Spinal cord (tissue), 10 donors: ENCODE results near the gene STK32B. TPM values are rescaled to one million over a fixed set of nuclear protein-coding genes. Genes with fewer than 3 reads are reported as not detected.

Experiments used
- DNase-seq, 6 donors: peaks; one replicate each; pipeline versions ENCODE4 v3.0.0 to v3.0.0-alpha.2; 2013 to 2015; ENCODE audit warnings: low spot score in 6 of 6, low read depth in 4 of 6
- H3K27ac ChIP-seq: one replicate; pipeline ENCODE4 v1.5.1; 2013; ENCODE audit warnings: low read depth, low read length, control low read depth
- H3K27me3 ChIP-seq: one replicate; pipeline ENCODE4 v1.6.1; 2013; ENCODE audit warnings: low read length; ENCODE audit not compliant: control insufficient read depth, insufficient read depth
- H3K36me3 ChIP-seq: one replicate; pipeline ENCODE4 v1.6.1; 2013; ENCODE audit warnings: low read length; ENCODE audit not compliant: control insufficient read depth, insufficient read depth
- H3K4me1 ChIP-seq: one replicate; pipeline ENCODE4 v1.6.1; 2013; ENCODE audit warnings: low read length; ENCODE audit not compliant: control insufficient read depth, insufficient read depth
- H3K4me3 ChIP-seq: one replicate; pipeline ENCODE4 v1.5.1; 2013; ENCODE audit warnings: low read depth, low read length, control low read depth
- H3K9me3 ChIP-seq: one replicate; pipeline ENCODE4 v1.6.1; 2013; ENCODE audit warnings: low read length; ENCODE audit not compliant: control insufficient read depth, insufficient read depth
- WGBS: methylation state at CpG from one replicate; pipeline ENCODE4 v1.1.5; 2013; ENCODE audit warnings: missing lambda C conversion rate; ENCODE audit not compliant: insufficient coverage; 5-methylcytosine and 5-hydroxymethylcytosine counted together
- polyA plus RNA-seq, 2 donors: library from polyadenylated mRNA; unstranded; fragments of 120-200 nt; gene quantifications; one replicate each; pipeline ENCODE4 v1.2.1, GENCODE V29; 2013; ENCODE audit not compliant: insufficient read length in 2 of 2
- total RNA-seq, 2 donors: library from RNA; depleted of rRNA in 1 of 2; stranded (reverse); fragments of 120-200 nt in 1 of 2; fragments of >200 nt in 1 of 2; gene quantifications; one replicate each; pipeline versions ENCODE4 v1.2.3 to v1.2.4, GENCODE V29; 2013 to 2014
- donor health status: healthy.

The STK32B gene
- total and polyA plus RNA-seq, 4 donors = 7.0 to 25.6 (median 19.0) TPM

DNA sequence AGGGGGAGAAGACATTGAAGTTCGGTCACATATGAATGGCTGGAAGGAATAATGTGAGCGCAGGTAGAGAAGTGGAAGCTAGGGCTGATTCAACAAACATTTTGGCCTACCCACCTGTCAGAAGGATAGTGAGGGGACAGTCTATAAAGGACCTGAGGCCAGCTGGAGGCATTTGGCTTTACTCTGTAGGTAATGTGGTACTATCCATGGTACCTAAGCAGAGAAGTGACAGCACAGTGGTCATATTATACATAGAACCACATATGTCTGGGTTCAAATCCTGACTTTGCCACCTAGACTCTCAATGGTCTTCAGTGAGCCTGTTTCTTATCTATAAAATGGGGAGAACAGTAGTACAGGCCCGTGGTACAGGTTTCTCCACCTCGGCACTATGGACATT lies 400.0 kb downstream of the STK32B start:
- Histone ChIP-seq H3K4me1 (no peaks in the 10 kb centered on the region), H3K4me3 (no peak overlapping the region), H3K27ac (no peak overlapping the region), H3K36me3 (no peaks in the 10 kb centered on the region), H3K9me3 (no peaks in the 10 kb centered on the region), H3K27me3 (no peaks in the 10 kb centered on the region)
- 80% methylated on average over 3 of the region's 4 CpGs for WGBS
- DNase-seq = no peak

DNA sequence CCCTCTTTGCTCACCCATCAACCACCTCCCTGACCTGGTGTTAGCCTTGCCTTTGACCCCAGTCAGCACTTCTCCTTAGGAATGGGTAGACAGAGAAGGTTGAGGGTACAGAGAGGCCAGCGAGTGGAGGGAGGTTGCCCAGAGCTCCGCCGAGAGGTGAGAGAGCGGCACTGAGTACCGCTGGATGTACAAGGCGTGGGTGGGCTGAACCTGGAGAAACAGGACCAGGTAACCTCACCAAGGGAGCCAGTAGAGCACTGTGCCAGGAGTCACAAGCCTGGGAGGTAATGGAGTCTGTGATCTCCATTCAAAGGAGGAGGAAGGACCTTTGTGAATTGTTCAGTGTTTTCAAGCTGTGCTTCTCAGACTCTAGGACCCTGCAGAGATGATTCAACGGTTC lies 400.9 kb downstream of the STK32B start:
- Histone ChIP-seq H3K4me1 (no peaks in the 10 kb centered on the region), H3K9me3 (no peaks in the 10 kb centered on the region), H3K4me3 (no peak overlapping the region), H3K36me3 (peaks cover 3% of the 10 kb centered on the region), H3K27ac (no peak overlapping the region), H3K27me3 (no peaks in the 10 kb centered on the region)
- 96% methylated on average over 6 of the region's 7 CpGs for WGBS
- DNase-seq = no peak

DNA sequence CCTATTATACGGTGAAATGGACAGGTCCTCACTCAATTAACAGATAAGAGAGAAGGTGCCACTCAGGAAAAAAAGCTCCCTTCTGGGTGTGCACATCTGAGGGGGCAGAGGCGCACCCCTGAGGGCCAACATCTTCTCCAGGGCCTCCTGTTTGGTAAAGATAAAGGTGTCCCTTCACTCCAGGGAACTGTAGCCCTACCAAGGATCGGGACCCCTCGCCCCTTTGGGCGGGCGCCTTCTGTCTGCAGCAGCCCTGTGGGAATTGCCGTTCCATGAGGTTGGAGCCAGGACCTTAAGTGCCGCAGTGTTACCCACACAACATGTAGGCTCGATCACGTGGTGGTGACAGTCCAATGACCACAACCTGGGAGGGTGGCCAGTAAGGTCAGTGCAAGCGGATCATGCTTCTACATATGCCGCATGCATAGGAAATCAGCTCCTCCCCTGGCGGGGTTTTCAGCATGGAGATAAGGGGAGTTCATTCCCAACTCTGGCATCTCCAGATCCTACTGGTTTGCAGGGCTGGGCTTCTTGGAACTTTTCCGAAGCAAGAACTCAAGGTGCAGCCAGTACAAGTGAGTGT lies 403.8 kb downstream of the STK32B start:
- Histone ChIP-seq H3K27me3 (no peaks in the 10 kb centered on the region), H3K36me3 (peaks cover 3% of the 10 kb centered on the region), H3K27ac (no peak overlapping the region), H3K9me3 (no peaks in the 10 kb centered on the region), H3K4me3 (no peak overlapping the region), H3K4me1 (no peaks in the 10 kb centered on the region)
- no peak for DNase-seq
- WGBS = 97% methylated on average over 12 of the region's 14 CpGs

DNA sequence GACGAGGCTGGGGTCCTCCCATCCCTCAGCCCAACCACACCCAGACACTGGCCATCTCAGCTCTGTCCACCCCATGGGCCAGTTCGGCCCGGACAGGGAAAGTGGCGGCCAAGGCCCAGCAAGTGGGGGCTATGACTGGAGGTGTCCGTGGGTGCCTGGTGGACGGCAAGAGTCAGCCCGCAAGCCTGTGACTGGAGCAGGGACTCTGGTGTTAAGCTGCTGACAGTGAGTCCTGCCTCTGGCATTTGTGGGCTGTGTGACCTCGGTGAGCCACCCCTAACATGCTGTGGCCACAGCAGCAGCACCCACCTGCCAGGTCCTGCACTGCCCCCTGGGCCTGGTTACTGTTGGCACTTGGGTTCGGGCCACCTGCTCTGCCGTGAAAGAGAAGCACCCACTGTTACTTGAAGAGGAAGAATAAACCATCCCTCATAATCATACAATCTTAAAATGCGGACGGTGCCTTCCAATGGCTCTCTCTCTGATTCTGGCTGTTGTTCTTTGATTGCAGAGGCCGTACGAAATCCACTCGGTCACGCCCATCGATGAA lies 405.1 kb downstream of the STK32B start:
- WGBS = 94% methylated on average over 15 of the region's 17 CpGs
- Histone ChIP-seq H3K9me3 (no peaks in the 10 kb centered on the region), H3K36me3 (peaks cover 3% of the 10 kb centered on the region), H3K27me3 (no peaks in the 10 kb centered on the region), H3K4me3 (no peak overlapping the region), H3K4me1 (no peaks in the 10 kb centered on the region), H3K27ac (no peak overlapping the region)
- no peak for DNase-seq

DNA sequence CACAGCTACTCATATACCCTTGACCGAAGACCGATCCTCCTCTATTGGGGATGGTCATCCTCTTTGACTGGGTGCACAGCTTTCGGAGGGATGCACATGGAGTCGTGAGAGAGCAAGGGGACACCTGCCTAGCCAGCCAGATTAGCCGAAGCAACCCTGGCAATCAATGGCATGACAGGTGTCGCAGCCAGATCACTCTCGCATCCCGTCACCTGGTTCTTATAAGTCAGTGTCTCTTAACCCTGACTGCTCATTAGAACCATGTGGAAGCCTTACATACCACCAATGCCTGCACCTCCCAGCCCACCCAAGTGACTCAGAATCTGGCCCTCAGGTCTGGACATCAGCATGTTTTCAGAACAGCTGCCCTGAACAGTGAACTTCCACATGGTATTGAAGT lies 407.4 kb downstream of the STK32B start:
- Histone ChIP-seq H3K9me3 (no peaks in the 10 kb centered on the region), H3K4me1 (peaks cover 2% of the 10 kb centered on the region), H3K27ac (no peak overlapping the region), H3K4me3 (no peak overlapping the region), H3K36me3 (peaks cover 8% of the 10 kb centered on the region), H3K27me3 (no peaks in the 10 kb centered on the region)
- no peak for DNase-seq
- 96% methylated on average over 8 of the region's 8 CpGs for WGBS

DNA sequence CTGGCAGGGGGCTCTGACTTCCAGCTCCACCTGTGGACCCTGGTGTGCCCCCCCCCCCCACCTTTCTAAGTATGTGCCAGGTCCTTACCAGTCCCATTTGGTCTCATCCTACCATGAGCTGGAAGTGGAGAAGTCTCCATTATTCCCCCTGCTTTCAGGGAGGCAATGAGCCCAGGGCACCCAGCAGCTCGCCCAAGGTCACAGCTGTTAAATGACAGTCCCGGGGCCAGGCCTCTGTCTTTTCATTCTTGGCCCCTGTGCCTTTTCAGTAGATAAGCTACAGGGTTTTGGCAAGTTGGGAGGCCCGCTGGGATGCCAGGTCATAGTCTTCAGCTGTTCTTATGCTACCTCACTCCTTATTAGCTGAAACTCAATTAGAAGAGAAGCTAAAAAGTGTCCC lies 408.0 kb downstream of the STK32B start:
- no peak for DNase-seq
- peaks cover 2% of the 10 kb centered on the region for H3K4me1 ChIP-seq
- no peaks in the 10 kb centered on the region for H3K27me3 ChIP-seq
- 73% methylated on average over 2 of the region's 3 CpGs for WGBS
- no peak overlapping the region for H3K27ac ChIP-seq
- H3K36me3 ChIP-seq = peaks cover 8% of the 10 kb centered on the region
- no peak overlapping the region for H3K4me3 ChIP-seq
- no peaks in the 10 kb centered on the region for H3K9me3 ChIP-seq

DNA sequence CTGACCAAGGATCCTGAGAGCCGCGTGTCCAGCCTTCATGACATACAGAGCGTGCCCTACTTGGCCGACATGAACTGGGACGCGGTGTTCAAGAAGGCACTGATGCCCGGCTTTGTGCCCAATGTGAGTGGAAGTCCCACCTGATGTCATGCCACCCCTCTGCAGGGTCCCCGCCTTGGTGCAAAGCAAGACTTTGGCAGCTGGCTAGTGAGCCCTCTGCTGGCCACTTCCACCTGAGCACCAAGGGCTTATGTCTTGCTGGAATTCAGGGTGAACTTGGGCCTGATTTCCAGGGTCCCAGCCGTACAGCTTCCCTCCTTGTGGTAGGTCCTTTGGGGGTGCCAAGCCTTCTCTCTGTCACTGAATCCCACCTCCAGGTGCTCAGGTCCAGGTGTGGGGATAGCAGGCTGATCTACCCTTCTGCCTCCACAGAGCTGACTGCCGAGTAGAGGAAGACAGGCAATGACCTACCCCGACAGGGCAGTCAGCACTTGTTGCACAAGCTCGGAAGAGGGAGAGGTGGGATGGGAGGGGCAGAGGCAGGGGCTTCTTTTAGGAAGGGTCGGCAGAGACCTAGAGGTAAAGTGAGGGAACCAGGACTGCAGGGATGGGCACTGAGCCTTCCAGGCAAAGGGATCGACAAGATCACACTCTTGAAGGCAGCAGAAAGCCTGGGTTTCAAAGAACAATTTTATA lies 409.0 kb downstream of the STK32B start:
- Histone ChIP-seq H3K27ac (no peak overlapping the region), H3K27me3 (no peaks in the 10 kb centered on the region), H3K9me3 (no peaks in the 10 kb centered on the region), H3K4me1 (peaks cover 2% of the 10 kb centered on the region), H3K4me3 (no peak overlapping the region), H3K36me3 (peaks cover 8% of the 10 kb centered on the region)
- DNase-seq = peak in 2 of 6 donors; percentile 35 to 64
- WGBS = 74% methylated on average over 14 of the region's 14 CpGs

DNA sequence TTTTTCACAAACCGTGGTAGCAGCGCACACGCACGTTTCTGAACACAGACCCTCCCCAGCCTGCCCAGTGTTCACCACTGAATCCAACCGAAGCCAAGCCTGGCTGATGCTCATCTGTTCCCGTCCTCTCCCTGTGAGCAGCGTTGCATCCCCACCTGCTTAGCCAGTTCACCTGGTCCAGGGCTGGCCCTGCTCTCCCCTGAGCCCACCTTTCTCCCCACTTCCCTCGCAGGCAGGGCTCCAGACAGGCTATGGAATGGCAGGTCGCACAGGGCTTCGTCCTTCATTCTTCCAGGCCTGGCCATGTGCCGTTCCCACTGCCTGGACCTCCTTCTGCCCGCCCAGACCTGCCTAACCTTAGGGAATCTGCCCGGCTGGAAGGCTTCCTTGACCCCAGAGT lies 410.2 kb downstream of the STK32B start:
- Histone ChIP-seq H3K36me3 (peaks cover 8% of the 10 kb centered on the region), H3K4me1 (peaks cover 2% of the 10 kb centered on the region), H3K27me3 (no peaks in the 10 kb centered on the region), H3K9me3 (no peaks in the 10 kb centered on the region), H3K27ac (no peak overlapping the region), H3K4me3 (no peak overlapping the region)
- DNase-seq = no peak
- 91% methylated on average over 13 of the region's 13 CpGs for WGBS

DNA sequence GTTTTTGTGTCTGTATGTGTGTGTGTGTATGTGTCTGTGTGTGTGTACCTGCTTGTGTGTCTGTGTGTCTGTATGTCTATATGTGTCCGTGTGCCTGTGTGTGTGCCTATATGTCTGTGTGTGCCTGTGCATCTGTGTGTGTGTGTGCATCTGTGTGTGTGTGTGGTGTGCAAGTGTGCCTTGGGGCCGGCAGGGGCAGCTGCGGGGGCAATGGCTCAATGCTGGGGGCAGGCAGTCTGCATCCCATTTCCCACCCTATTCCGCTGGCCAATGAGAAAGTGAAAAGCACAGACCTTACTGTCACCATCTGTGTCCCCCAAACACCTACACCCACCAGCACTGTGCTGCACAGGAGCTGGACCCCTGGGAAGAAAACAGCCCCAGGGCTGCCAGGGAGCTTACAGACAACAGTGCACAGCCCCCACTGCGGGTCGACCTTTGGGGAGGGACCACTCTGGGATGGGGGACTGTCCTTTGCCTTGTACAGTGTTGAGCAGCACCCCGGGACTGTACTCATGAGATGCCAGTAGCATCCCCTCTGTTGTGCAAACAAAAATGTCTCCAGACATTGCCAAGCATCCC lies 411.1 kb downstream of the STK32B start:
- Histone ChIP-seq H3K4me3 (no peak overlapping the region), H3K27me3 (no peaks in the 10 kb centered on the region), H3K27ac (no peak overlapping the region), H3K36me3 (peaks cover 8% of the 10 kb centered on the region), H3K9me3 (no peaks in the 10 kb centered on the region), H3K4me1 (peaks cover 2% of the 10 kb centered on the region)
- DNase-seq = no peak
- 98% methylated on average over 5 of the region's 7 CpGs for WGBS

DNA sequence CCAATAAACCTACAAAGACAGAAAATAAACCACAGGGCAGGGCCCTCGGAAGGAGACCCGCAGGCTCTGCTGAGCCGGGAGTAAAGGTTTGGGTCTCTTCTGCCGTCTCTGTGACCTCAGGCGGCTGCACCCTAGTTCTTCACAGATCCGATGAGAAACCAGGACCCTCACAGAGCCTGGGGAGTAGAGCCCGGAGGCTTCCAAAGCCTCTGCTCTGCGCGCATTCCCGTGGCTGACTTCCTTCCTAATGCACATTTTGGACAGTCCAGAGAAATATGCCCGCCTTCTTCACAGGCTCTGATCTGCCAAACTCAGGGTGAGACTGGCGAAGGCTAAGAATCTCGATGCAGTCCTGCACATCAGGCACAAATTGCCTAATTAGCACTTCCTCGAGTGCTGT lies 411.6 kb downstream of the STK32B start:
- Histone ChIP-seq H3K9me3 (no peaks in the 10 kb centered on the region), H3K27ac (no peak overlapping the region), H3K36me3 (peaks cover 10% of the 10 kb centered on the region), H3K4me3 (no peak overlapping the region), H3K27me3 (no peaks in the 10 kb centered on the region), H3K4me1 (peaks cover 2% of the 10 kb centered on the region)
- DNase-seq = no peak
- WGBS = 73% methylated on average over 14 of the region's 14 CpGs
